ENCODE measurements around the gene ANKRD37.

Gene ANKRD37

GRCh38 chr4:185380320-185380719 is 16.3 kb upstream of the ANKRD37 start:
- no peak for DNase-seq (ENCODE audit: low read depth, low spot score)
- Histone ChIP-seq H3K27me3 (ENCODE audit: insufficient read depth, insufficient read length) (no peaks in the 10 kb centered on the region), H3K4me1 (ENCODE audit: insufficient read depth, insufficient read length) (no peaks in the 10 kb centered on the region), H3K9ac (ENCODE audit: insufficient read length, low read depth) (no peak overlapping the region), H3K9me3 (ENCODE audit: insufficient read depth, low read length) (peaks cover 4% of the 10 kb centered on the region; the same call in 1 of the 2 replicates), H3K4me3 (ENCODE audit: insufficient read length, low read depth) (no peak overlapping the region), H3K36me3 (ENCODE audit: insufficient read depth, insufficient read length, low read length) (no peaks in the 10 kb centered on the region)
- no peak for TF ChIP-seq YY1 (IDR thresholded peaks at IDR 0.05; ENCODE audit: insufficient read depth, insufficient read length)
- TF ChIP-seq SUZ12 (IDR thresholded peaks at IDR 0.05; ENCODE audit: extremely low read depth, insufficient read depth, insufficient read length) = no peak
- TF ChIP-seq ZNF274 (IDR thresholded peaks at IDR 0.05; ENCODE audit: low read depth, low read length) = no peak

GRCh38 chr4:185381288-185382196 is 15.1 kb upstream of the ANKRD37 start:
- no peak overlapping the region for H3K4me3 ChIP-seq (ENCODE audit: insufficient read length, low read depth)
- no peaks in the 10 kb centered on the region for H3K27me3 ChIP-seq (ENCODE audit: insufficient read depth, insufficient read length)
- H3K9me3 ChIP-seq (ENCODE audit: insufficient read depth, low read length) = peaks cover 4% of the 10 kb centered on the region; the same call in 1 of the 2 replicates
- no peak overlapping the region for H3K9ac ChIP-seq (ENCODE audit: insufficient read length, low read depth)
- no peak for TF ChIP-seq SUZ12 (IDR thresholded peaks at IDR 0.05; ENCODE audit: extremely low read depth, insufficient read depth, insufficient read length)
- TF ChIP-seq ZNF274 (IDR thresholded peaks at IDR 0.05; ENCODE audit: low read depth, low read length) = no peak
- no peak for TF ChIP-seq YY1 (IDR thresholded peaks at IDR 0.05; ENCODE audit: insufficient read depth, insufficient read length)
- no peaks in the 10 kb centered on the region for H3K4me1 ChIP-seq (ENCODE audit: insufficient read depth, insufficient read length)
- DNase-seq (ENCODE audit: low read depth, low spot score) = no peak
- no peaks in the 10 kb centered on the region for H3K36me3 ChIP-seq (ENCODE audit: insufficient read depth, insufficient read length, low read length)

GRCh38 chr4:185382754-185383153 is 13.9 kb upstream of the ANKRD37 start:
- no peak for TF ChIP-seq ZNF274 (IDR thresholded peaks at IDR 0.05; ENCODE audit: low read depth, low read length)
- TF ChIP-seq YY1 (IDR thresholded peaks at IDR 0.05; ENCODE audit: insufficient read depth, insufficient read length) = no peak
- no peak for TF ChIP-seq SUZ12 (IDR thresholded peaks at IDR 0.05; ENCODE audit: extremely low read depth, insufficient read depth, insufficient read length)
- Histone ChIP-seq H3K36me3 (ENCODE audit: insufficient read depth, insufficient read length, low read length) (no peaks in the 10 kb centered on the region), H3K9me3 (ENCODE audit: insufficient read depth, low read length) (peaks cover 4% of the 10 kb centered on the region; the same call in 1 of the 2 replicates), H3K4me1 (ENCODE audit: insufficient read depth, insufficient read length) (no peaks in the 10 kb centered on the region), H3K9ac (ENCODE audit: insufficient read length, low read depth) (no peak overlapping the region), H3K27me3 (ENCODE audit: insufficient read depth, insufficient read length) (no peaks in the 10 kb centered on the region), H3K4me3 (ENCODE audit: insufficient read length, low read depth) (no peak overlapping the region)
- no peak for DNase-seq (ENCODE audit: low read depth, low spot score)

GRCh38 chr4:185383451-185383850 is 13.2 kb upstream of the ANKRD37 start:
- no peak for DNase-seq (ENCODE audit: low read depth, low spot score)
- H3K36me3 ChIP-seq (ENCODE audit: insufficient read depth, insufficient read length, low read length) = no peaks in the 10 kb centered on the region
- no peak for TF ChIP-seq ZNF274 (IDR thresholded peaks at IDR 0.05; ENCODE audit: low read depth, low read length)
- TF ChIP-seq YY1 (IDR thresholded peaks at IDR 0.05; ENCODE audit: insufficient read depth, insufficient read length) = no peak
- no peak for TF ChIP-seq SUZ12 (IDR thresholded peaks at IDR 0.05; ENCODE audit: extremely low read depth, insufficient read depth, insufficient read length)
- H3K4me3 ChIP-seq (ENCODE audit: insufficient read length, low read depth) = no peak overlapping the region
- H3K9me3 ChIP-seq (ENCODE audit: insufficient read depth, low read length) = peaks cover 4% of the 10 kb centered on the region; the same call in 1 of the 2 replicates
- no peak overlapping the region for H3K9ac ChIP-seq (ENCODE audit: insufficient read length, low read depth)
- H3K4me1 ChIP-seq (ENCODE audit: insufficient read depth, insufficient read length) = no peaks in the 10 kb centered on the region
- H3K27me3 ChIP-seq (ENCODE audit: insufficient read depth, insufficient read length) = no peaks in the 10 kb centered on the region

DNA sequence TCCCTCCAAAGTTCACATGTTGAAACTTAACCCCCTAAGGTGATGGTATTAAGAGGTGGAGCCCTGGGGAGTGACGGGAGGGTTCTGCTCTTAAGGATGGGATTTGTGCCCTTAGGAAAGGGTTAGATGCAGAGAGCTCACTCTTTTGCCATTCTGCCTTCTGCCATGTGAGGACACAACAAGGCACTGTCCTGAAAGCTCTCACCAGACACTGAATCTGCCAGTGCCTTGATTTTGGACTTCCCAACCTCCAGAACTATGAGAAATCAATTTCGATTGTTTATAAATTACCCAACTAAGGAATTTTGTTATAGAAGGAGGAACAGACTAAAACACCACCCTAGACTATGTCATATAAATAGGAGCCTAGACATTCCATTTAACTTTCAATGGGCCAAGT is 12.6 kb upstream of the ANKRD37 start:
- no peak for DNase-seq (ENCODE audit: low read depth, low spot score)
- H3K4me3 ChIP-seq (ENCODE audit: insufficient read length, low read depth) = no peak overlapping the region
- H3K9ac ChIP-seq (ENCODE audit: insufficient read length, low read depth) = no peak overlapping the region
- no peaks in the 10 kb centered on the region for H3K27me3 ChIP-seq (ENCODE audit: insufficient read depth, insufficient read length)
- H3K4me1 ChIP-seq (ENCODE audit: insufficient read depth, insufficient read length) = no peaks in the 10 kb centered on the region
- peaks cover 4% of the 10 kb centered on the region; the same call in 1 of the 2 replicates for H3K9me3 ChIP-seq (ENCODE audit: insufficient read depth, low read length)
- no peaks in the 10 kb centered on the region for H3K36me3 ChIP-seq (ENCODE audit: insufficient read depth, insufficient read length, low read length)
- TF ChIP-seq ZNF274 (IDR thresholded peaks at IDR 0.05; ENCODE audit: low read depth, low read length) = no peak
- no peak for TF ChIP-seq SUZ12 (IDR thresholded peaks at IDR 0.05; ENCODE audit: extremely low read depth, insufficient read depth, insufficient read length)
- TF ChIP-seq YY1 (IDR thresholded peaks at IDR 0.05; ENCODE audit: insufficient read depth, insufficient read length) = no peak

DNA sequence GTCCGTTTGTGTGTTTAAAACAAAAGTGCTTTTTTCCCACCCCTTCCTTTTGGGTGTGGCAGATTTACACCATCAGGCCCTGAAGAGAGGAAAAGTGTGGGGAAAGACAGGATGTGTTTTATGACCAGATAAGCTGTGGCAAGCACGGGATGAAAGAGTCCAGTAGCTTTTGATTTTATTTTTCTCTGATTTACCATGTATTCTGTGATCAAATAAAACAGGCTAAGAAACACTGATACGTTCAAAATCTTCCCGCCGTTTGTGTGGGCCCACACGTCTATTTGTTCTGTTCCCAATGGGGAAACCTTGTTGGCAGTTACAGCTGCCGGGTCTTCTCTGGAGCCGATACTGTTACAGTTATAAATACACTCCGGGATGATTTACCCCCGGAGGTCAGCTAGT is 11.7 kb upstream of the ANKRD37 start:
- no peaks in the 10 kb centered on the region for H3K27me3 ChIP-seq (ENCODE audit: insufficient read depth, insufficient read length)
- no peak for TF ChIP-seq YY1 (IDR thresholded peaks at IDR 0.05; ENCODE audit: insufficient read depth, insufficient read length)
- no peak for TF ChIP-seq ZNF274 (IDR thresholded peaks at IDR 0.05; ENCODE audit: low read depth, low read length)
- TF ChIP-seq SUZ12 (IDR thresholded peaks at IDR 0.05; ENCODE audit: extremely low read depth, insufficient read depth, insufficient read length) = no peak
- DNase-seq (ENCODE audit: low read depth, low spot score) = no peak
- H3K9me3 ChIP-seq (ENCODE audit: insufficient read depth, low read length) = peaks cover 4% of the 10 kb centered on the region; the same call in 1 of the 2 replicates
- no peak overlapping the region for H3K4me3 ChIP-seq (ENCODE audit: insufficient read length, low read depth)
- H3K9ac ChIP-seq (ENCODE audit: insufficient read length, low read depth) = no peak overlapping the region
- no peaks in the 10 kb centered on the region for H3K36me3 ChIP-seq (ENCODE audit: insufficient read depth, insufficient read length, low read length)
- no peaks in the 10 kb centered on the region for H3K4me1 ChIP-seq (ENCODE audit: insufficient read depth, insufficient read length)

DNA sequence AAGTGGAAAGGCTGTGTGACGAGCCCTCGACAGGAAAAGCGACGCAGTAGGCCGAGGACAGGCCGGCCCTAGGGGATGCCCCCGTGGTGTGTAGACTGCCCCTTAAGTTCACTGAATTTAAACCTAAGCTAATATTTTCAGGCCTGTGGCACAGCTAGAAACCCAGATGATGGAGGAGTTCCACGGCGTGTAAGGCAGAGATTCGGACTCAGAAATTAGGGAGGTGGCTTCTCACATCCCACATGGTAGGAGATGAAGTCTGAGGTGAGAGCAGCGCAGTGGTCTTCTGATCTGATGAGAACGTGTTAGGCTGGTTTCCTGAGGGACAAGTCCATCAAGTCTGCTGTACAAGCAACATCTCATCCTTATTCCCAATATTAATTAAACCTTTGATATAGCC is 8.7 kb upstream of the ANKRD37 start:
- Histone ChIP-seq H3K36me3 (ENCODE audit: insufficient read depth, insufficient read length, low read length) (no peaks in the 10 kb centered on the region), H3K4me1 (ENCODE audit: insufficient read depth, insufficient read length) (no peaks in the 10 kb centered on the region), H3K9me3 (ENCODE audit: insufficient read depth, low read length) (no peaks in the 10 kb centered on the region), H3K9ac (ENCODE audit: insufficient read length, low read depth) (no peak overlapping the region), H3K4me3 (ENCODE audit: insufficient read length, low read depth) (no peak overlapping the region), H3K27me3 (ENCODE audit: insufficient read depth, insufficient read length) (no peaks in the 10 kb centered on the region)
- DNase-seq (ENCODE audit: low read depth, low spot score) = no peak
- TF ChIP-seq SUZ12 (IDR thresholded peaks at IDR 0.05; ENCODE audit: extremely low read depth, insufficient read depth, insufficient read length) (no peak), YY1 (IDR thresholded peaks at IDR 0.05; ENCODE audit: insufficient read depth, insufficient read length) (no peak), ZNF274 (IDR thresholded peaks at IDR 0.05; ENCODE audit: low read depth, low read length) (no peak)
